Measurements from ENCODE around the gene F2.

F2 gene

DNA sequence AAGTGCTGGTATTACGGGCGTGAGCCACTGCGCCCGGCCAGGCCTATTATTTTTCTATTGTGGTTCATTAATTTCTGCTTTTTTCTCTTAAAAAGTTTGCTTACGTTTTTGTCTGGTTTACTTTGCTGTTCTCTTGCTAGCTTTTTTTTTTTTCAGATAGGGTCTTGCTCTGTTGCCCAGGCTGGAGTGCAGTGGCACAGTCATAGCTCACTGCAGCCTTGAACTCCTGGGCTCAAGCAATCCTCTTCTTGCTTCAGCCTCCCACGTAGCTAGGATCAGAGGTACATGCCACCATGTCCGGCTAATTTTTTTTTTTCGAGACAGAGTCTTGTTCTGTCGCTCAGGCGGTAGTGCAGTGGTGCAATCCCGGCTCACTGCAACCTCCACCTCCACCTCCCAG is 18.7 kb downstream of the F2 start:
- TF ChIP-seq, protein P1, sequence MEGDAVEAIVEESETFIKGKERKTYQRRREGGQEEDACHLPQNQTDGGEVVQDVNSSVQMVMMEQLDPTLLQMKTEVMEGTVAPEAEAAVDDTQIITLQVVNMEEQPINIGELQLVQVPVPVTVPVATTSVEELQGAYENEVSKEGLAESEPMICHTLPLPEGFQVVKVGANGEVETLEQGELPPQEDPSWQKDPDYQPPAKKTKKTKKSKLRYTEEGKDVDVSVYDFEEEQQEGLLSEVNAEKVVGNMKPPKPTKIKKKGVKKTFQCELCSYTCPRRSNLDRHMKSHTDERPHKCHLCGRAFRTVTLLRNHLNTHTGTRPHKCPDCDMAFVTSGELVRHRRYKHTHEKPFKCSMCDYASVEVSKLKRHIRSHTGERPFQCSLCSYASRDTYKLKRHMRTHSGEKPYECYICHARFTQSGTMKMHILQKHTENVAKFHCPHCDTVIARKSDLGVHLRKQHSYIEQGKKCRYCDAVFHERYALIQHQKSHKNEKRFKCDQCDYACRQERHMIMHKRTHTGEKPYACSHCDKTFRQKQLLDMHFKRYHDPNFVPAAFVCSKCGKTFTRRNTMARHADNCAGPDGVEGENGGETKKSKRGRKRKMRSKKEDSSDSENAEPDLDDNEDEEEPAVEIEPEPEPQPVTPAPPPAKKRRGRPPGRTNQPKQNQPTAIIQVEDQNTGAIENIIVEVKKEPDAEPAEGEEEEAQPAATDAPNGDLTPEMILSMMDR (IDR thresholded peaks at IDR 0.05; ENCODE audit: extremely low read depth, missing control alignments): no peak
- DNase-seq (ENCODE audit: low spot score): no peak

DNA sequence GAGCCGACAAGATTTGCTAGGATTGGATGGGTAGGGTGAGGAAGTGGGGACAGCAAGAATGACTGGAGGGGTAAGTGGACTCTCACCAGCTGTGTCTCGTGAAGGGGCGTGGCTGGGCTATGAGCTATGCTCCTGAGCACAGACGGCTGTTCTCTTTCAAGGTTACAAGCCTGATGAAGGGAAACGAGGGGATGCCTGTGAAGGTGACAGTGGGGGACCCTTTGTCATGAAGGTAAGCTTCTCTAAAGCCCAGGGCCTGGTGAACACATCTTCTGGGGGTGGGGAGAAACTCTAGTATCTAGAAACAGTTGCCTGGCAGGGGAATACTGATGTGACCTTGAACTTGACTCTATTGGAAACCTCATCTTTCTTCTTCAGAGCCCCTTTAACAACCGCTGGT is 19.9 kb downstream of the F2 start:
- DNase-seq (ENCODE audit: low spot score): no peak
- TF ChIP-seq, protein P1 (IDR thresholded peaks at IDR 0.05; ENCODE audit: extremely low read depth, missing control alignments): no peak

DNA sequence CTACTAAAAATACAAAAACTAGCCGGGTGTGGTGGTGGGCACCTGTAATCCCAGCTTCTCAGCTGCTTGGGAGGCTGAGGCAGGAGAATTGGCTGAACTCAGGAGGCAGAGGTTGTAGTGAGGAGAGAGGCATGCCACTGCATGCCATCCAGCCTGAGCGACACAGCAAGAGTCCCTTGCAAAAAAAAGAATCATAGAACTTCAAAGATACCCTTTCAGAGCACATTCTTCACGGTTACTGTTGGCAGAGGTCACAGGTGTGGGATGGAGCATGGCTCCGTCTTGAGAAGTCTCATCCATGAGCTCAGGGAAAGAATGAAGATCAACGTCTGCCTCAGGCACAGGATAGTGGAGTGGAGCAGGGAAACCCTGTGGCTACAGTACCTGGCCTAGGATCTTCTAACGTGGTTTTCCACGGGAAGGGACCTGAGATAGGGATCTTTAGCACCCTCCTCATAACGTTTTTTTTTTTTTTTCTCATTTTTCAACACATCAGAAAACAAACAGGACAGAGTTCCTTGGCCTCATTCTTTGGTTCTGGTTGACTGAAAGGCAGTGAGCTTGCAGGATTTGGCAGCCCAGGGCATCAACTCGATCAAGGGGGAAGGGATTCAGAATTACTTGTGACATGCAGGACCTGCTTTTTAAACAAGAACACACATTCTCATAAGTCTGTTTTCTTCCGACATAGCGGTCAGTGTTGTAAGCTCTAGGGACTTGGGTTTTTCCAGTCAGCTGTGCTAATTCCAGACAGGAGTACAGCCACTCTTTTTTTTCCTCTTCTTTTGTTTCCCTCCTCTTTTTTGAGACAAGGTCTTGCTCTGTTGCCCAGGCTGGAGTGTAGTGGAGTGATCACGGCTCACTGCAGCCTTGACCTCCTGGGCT is 22.8 kb downstream of the F2 start:
- TF ChIP-seq, protein P1 (IDR thresholded peaks at IDR 0.05; ENCODE audit: extremely low read depth, missing control alignments): no peak
- DNase-seq (ENCODE audit: low spot score): no peak

DNA sequence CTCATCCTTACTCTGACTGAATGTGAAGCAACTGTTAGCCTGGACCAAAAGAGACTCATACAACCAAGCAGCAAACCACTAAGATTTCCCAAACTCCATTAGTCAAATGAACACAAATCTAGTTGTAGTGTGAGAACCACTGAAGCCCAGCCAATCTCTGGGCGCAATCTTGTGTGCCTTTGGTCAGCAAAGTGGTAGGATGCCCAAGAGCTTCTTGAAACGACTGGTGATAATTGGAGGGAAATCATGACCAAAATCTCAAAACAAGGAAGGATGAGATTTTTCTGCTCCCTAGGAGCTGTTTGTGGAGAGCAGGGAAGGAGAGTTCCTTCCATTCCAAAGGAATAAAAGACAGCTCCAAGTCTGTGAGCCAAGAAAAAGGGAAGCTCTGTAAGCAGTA is 24.0 kb downstream of the F2 start:
- no peak for DNase-seq (ENCODE audit: low spot score)
- TF ChIP-seq, protein P1 (IDR thresholded peaks at IDR 0.05; ENCODE audit: extremely low read depth, missing control alignments): no peak

DNA sequence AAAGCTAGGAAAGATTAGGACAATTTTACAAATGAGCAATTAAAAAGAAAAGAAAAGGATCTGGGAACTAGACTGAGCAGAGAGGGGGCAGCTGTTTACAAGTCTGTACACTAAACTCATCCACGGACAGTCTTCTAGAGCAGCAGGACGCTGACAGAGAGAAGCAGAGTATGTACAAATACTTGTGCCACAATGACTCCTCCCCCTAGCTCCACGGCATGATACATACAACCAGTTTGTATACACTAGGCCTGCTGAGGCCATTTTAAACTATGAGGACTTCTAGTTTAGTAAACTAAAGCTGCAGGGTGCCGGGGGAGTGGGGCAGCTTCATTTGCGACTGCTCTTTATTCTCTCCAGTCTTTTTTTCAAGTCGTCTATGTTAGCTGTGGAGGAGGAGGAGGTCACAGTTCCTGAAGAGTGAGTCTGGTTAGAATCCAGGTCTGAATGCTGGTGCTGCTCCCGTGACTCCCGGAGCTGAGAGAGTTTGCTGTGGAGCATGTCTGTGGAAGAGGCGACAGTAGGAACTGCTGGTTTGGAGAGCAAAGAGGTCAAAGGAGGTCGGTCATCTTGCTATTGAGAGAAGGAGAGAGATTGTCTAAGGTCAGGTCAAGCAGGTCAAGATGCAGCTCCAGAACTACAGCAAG is 24.8 kb downstream of the F2 start:
- TF ChIP-seq, protein P1 (IDR thresholded peaks at IDR 0.05; ENCODE audit: extremely low read depth, missing control alignments): no peak
- no peak for DNase-seq (ENCODE audit: low spot score)

DNA sequence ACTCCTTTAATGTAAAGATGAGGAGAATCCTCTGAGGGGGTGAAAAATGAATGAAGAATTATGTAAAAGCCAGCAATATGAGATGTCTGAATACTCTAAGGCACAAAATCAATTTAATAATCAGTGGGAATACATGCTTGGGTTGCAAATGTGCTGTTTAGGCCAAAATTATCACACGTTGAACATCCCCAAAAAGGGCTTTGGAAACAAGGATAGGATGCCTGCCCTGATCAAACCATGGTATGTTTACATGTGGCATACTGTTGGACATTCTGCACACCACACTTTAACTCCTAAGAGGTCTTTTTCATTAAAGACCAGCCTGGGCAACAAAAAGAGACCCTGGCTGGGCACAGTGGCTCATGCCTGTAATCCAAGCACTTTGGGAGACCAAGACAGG is 26.3 kb downstream of the F2 start:
- TF ChIP-seq, protein P1 (IDR thresholded peaks at IDR 0.05; ENCODE audit: extremely low read depth, missing control alignments): no peak
- no peak for DNase-seq (ENCODE audit: low spot score)

DNA sequence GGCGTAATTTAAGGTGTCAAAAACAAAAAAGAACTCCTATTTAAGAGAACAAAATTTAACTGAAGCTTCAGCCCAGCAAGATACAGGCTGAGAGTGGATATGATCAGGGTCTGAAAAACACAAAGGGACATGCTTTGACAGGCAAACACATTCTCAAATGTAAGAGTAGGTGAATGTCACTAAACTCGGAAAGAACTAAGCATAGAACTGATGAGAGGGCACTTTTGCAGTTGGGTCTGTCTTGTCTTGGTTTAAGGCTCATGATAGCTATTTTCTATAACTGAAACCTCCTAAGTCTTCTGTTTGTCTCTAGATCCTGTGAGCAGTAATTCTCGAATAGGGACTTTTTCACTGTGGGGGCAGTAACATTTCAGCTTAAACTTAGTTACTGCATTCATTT is 27.0 kb downstream of the F2 start:
- no peak for DNase-seq (ENCODE audit: low spot score)
- TF ChIP-seq, protein P1 (IDR thresholded peaks at IDR 0.05; ENCODE audit: extremely low read depth, missing control alignments): no peak

All from GM20000 (cell line).